ENCODE results near the gene OTUB1. TPM values are rescaled to one million over a fixed set of nuclear protein-coding genes. Genes with fewer than 3 reads are reported as not detected.

OTUB1 gene
- total RNA-seq, 1 donor from 2014 or later: 48.1 TPM

- intact Hi-C loops (cut with DNase I): no loop called here
- no peak for DNase-seq (ENCODE audit: low spot score)
Measured at GRCh38 chr11:64001484-64002420, 15.5 kb downstream of the OTUB1 start.

GRCh38 chr11:64003807-64004589, 17.8 kb downstream of the OTUB1 start:
- DNase-seq (ENCODE audit: low spot score): no peak
- intact Hi-C loops (cut with DNase I): no loop called here

GRCh38 chr11:64004590-64004984, 18.3 kb downstream of the OTUB1 start:
- intact Hi-C loops (cut with DNase I): no loop called here
- no peak for DNase-seq (ENCODE audit: low spot score)

- DNase-seq (ENCODE audit: low spot score): no peak
- intact Hi-C loops (cut with DNase I): no loop called here
Measured at GRCh38 chr11:64005691-64006090, 19.5 kb downstream of the OTUB1 start.

- intact Hi-C loops (cut with DNase I): no loop called here
- DNase-seq (ENCODE audit: low spot score): no peak
Measured at GRCh38 chr11:64006398-64006797, 20.2 kb downstream of the OTUB1 start.

- DNase-seq (ENCODE audit: low spot score): no peak
- intact Hi-C loops (cut with DNase I): no loop called here
Measured at GRCh38 chr11:64007160-64007628, 21.0 kb downstream of the OTUB1 start.

- intact Hi-C loops (cut with DNase I): no loop called here
- DNase-seq (ENCODE audit: low spot score): peak; percentile 87
Measured at GRCh38 chr11:64007629-64008282, 21.5 kb downstream of the OTUB1 start.

GRCh38 chr11:64008283-64008913, 22.2 kb downstream of the OTUB1 start:
- no peak for DNase-seq (ENCODE audit: low spot score)
- intact Hi-C loops (cut with DNase I): no loop called here

GRCh38 chr11:64008914-64009633, 22.8 kb downstream of the OTUB1 start:
- intact Hi-C loops (cut with DNase I): no loop called here
- DNase-seq (ENCODE audit: low spot score): no peak

GRCh38 chr11:64009710-64010109, 23.5 kb downstream of the OTUB1 start:
- intact Hi-C loops (cut with DNase I): no loop called here
- no peak for DNase-seq (ENCODE audit: low spot score)

- DNase-seq (ENCODE audit: low spot score): no peak
- intact Hi-C loops (cut with DNase I): no loop called here
Measured at GRCh38 chr11:64010783-64011182, 24.5 kb downstream of the OTUB1 start.

GRCh38 chr11:64011371-64011770, 25.1 kb downstream of the OTUB1 start:
- no peak for DNase-seq (ENCODE audit: low spot score)
- intact Hi-C loops (cut with DNase I): no loop called here

GRCh38 chr11:64013141-64013896, 27.1 kb downstream of the OTUB1 start:
- DNase-seq (ENCODE audit: low spot score): no peak
- intact Hi-C loops (cut with DNase I): no loop called here

GRCh38 chr11:64014356-64014755, 28.1 kb downstream of the OTUB1 start:
- intact Hi-C loops (cut with DNase I): no loop called here
- DNase-seq (ENCODE audit: low spot score): no peak

GRCh38 chr11:64015510-64015909, 29.3 kb downstream of the OTUB1 start:
- intact Hi-C loops (cut with DNase I): no loop called here
- no peak for DNase-seq (ENCODE audit: low spot score)

GRCh38 chr11:64015935-64016845, 30.0 kb downstream of the OTUB1 start:
- intact Hi-C loops (cut with DNase I): no loop called here
- DNase-seq (ENCODE audit: low spot score): no peak

- DNase-seq (ENCODE audit: low spot score): no peak
- intact Hi-C loops (cut with DNase I): no loop called here
Measured at GRCh38 chr11:64017945-64018224, 31.6 kb downstream of the OTUB1 start.

- DNase-seq (ENCODE audit: low spot score): no peak
- intact Hi-C loops (cut with DNase I): no loop called here
Measured at GRCh38 chr11:64018310-64018709, 32.1 kb downstream of the OTUB1 start.

All from cardiac septum (tissue), 1 donor.